IPS DF 6.9 (cell line): Measurements from ENCODE around the gene ZNF853.
A peak's percentile ranks its signal among the peaks of the same experiment; 100 is the strongest.
"Not testable (repeated sequence)": the region's sequence is repeated elsewhere in the genome, so short reads cannot be mapped to it uniquely, and the experiment has no call there.

Experiments
- DNase-seq: peaks from one replicate; pipeline ENCODE4 v3.0.0-alpha.2; 2013; ENCODE audit warnings: low read depth, low spot score
- H3K27ac ChIP-seq: one replicate; pipeline ENCODE4 v1.5.1; 2013; ENCODE audit warnings: low read length, control low read depth
- H3K27me3 ChIP-seq: 2 replicates; pipeline ENCODE4 v1.6.1; 2013; ENCODE audit warnings: mild to moderate bottlenecking, low read length; ENCODE audit not compliant: control insufficient read depth, insufficient read depth
- H3K36me3 ChIP-seq: 2 replicates; pipeline ENCODE4 v1.6.1; 2013; ENCODE audit warnings: low read length; ENCODE audit not compliant: control insufficient read depth, insufficient read depth
- H3K4me1 ChIP-seq: 2 replicates; pipeline ENCODE4 v1.6.1; 2013; ENCODE audit warnings: low read length; ENCODE audit not compliant: control insufficient read depth, insufficient read depth
- H3K4me3 ChIP-seq: 2 replicates; pipeline ENCODE4 v1.5.1; 2013; ENCODE audit warnings: mild to moderate bottlenecking, low read length
- H3K9me3 ChIP-seq: 2 replicates; pipeline ENCODE4 v1.6.1; 2013; ENCODE audit warnings: low read length, inconsistent platforms; ENCODE audit not compliant: control insufficient read depth, insufficient read depth
- WGBS: extraction: QIAGEN DNeasy Blood & Tissue Kit; methylation state at CpG from one replicate; pipeline ENCODE4 v1.1.7; 2013; ENCODE audit warnings: mixed read lengths, missing lambda C conversion rate; ENCODE audit not compliant: insufficient read length, insufficient coverage; 5-methylcytosine and 5-hydroxymethylcytosine counted together

The ZNF853 gene

DNA sequence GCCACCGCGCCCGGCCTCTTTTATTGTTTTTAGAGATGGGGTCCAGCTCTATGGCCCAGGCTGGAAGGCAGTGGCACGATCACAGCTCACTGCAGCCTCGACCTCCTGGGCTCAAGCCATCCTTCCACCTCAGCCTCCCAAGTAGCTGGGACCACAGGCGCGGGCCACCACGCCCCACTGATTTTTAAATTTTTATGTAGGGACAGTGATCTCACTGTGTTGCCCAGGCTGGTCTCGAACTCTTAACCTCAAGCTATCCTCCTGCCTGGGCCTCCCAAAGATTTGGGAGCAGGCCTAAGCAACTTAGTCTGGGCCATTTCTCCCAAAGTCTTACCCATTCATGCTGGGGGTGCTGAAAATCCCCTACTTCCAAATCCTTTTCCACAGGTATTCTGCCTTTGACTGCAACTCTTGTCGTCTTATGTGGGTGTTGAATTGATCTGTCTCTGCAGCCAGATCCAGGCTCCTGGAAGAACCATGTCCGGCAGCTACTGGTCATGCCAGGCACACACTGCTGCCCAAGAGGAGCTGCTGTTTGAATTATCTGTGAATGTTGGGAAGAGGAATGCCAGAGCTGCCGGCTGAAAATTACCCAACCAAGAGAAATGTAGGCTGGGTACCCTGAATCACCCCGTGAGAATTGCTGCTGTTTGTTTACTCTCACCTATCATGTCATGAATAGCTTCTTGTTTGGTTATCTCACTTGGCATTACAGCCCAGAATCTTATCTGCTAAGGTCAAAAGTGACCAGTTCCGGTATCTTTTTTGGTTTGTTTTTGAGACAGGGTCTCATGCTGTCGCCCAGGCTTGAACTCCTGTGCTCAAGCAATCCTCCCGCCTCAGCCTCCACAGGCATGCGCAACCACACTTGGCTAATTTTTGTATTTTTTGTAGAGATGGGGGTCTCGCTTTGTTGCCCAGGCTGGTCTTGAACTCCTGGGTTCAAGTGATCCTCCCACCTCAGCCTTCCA lies 37.0 kb upstream of the ZNF853 start:
- no peak for DNase-seq
- Histone ChIP-seq H3K27me3 (no peaks in the 10 kb centered on the region), H3K4me3 (no peak overlapping the region), H3K9me3 (no peaks in the 10 kb centered on the region), H3K36me3 (peaks cover 13% of the 10 kb centered on the region; the same call in 1 of the 2 replicates), H3K27ac (no peak overlapping the region), H3K4me1 (no peaks in the 10 kb centered on the region)
- WGBS, result no CpG with 5 or more reads among the region's 18 CpGs

DNA sequence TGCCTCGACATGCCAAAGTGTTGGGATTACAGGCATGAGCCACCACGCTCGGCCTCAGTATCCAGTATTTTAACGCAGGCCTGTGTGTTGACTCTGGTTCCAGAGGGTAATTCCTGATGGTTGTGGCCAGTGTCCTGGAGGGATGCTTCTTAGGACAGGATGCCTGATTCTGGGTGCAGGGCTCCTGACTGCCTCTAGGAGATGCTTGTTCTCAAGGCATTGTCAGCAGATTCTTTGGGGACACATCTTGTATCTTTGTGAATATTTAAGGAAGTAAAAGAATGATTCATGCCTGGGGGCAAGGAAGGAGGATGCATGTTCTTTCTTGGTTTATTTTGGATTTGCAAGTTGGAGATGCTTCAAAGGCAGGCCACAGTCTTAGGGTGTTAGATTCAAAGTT lies 36.0 kb upstream of the ZNF853 start:
- DNase-seq, result no peak
- no CpG with 5 or more reads among the region's 4 CpGs for WGBS
- Histone ChIP-seq H3K4me1 (no peaks in the 10 kb centered on the region), H3K4me3 (no peak overlapping the region), H3K36me3 (peaks cover 15% of the 10 kb centered on the region; the same call in 1 of the 2 replicates), H3K27ac (no peak overlapping the region), H3K9me3 (no peaks in the 10 kb centered on the region), H3K27me3 (no peaks in the 10 kb centered on the region)

DNA sequence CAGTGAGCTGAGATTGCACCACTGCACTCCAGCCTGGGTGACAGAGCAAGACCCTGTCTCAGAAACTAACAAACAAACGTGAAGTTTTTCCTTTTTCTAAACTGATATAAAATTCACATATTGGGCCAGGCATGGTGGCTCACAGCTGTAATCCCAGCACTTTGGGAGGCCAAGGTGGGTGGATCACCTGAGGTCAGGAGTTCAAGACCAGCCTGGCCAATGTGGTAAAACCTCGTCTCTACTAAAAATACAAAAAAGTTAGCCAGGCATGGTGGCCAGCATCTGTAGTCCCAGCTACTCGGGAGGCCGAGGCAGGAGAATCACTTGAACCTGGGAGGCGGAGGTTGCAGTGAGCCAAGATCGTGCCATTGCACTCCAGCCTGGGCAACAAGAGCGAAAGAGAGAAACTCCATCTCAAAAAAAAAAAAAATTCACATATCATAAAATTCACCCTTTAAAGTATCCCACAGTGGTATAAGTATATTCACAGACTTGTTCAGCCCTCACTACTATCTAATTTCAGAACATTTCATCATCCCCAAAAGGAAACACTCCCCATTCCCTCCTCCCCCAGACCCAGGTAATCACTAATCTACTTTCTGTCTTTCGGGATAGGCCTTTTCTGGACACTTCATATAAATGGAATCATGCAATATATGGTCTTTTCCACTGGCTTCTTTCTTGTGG lies 29.5 kb upstream of the ZNF853 start:
- H3K27ac ChIP-seq, DNase-seq, H3K4me1 ChIP-seq, H3K9me3 ChIP-seq, H3K27me3 ChIP-seq, H3K36me3 ChIP-seq, H3K4me3 ChIP-seq: not testable (repeated sequence)
- WGBS, result no CpG with 5 or more reads among the region's 8 CpGs

DNA sequence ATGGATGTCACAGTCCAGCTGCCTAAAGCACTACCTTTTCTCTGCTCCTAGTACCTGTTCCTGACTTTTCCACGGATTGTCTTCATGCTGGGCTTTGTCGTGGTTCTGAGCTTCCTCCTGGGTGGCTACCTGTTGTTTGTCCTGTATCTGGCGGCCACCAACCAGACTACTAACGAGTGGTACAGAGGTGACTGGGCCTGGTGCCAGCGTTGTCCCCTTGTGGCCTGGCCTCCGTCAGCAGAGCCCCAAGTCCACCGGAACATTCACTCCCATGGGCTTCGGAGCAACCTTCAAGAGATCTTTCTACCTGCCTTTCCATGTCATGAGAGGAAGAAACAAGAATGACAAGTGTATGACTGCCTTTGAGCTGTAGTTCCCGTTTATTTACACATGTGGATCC lies 26.8 kb upstream of the ZNF853 start:
- Histone ChIP-seq H3K4me3 (no peak overlapping the region), H3K4me1 (peaks cover 3% of the 10 kb centered on the region; the same call in 1 of the 2 replicates), H3K27me3 (no peaks in the 10 kb centered on the region), H3K27ac (no peak overlapping the region), H3K9me3 (no peaks in the 10 kb centered on the region), H3K36me3 (peaks cover under 1% of the 10 kb centered on the region; the same call in 1 of the 2 replicates)
- no peak for DNase-seq
- WGBS, result no CpG with 5 or more reads among the region's 9 CpGs

DNA sequence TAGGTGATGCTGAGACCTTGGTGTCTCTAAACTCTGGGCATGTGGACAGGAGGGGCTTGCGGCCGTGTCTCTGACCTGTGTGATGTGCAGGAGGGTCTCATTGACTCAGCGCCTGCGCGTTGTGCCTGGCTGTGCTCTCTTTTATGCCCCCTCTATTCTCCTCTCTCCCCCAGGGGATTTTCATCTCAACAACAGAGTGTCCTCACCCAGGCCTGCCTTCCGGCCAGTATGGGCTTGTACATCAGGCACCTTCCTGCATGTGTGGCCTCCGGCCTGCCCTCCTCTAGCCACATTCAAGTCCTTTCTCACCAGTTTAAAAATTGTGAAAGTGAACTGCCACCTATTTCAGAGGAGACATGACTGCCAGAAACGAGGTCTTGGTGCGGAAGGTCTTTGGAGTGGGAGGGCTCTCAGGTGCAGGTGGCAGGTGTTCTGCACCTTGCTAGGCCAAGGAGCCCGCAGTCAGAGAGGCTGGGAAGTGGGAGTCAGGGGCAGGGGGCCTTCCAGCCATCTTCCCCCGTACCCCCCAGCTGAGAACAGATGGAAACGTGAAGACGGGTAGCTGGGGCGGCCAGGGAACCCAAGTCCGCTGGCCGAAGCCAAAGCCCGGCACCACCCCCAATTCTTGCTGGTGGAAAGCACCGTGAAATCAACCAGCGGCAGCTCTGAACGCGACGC lies 26.1 kb upstream of the ZNF853 start:
- Histone ChIP-seq H3K27me3 (no peaks in the 10 kb centered on the region), H3K4me1 (peaks cover 3% of the 10 kb centered on the region; the same call in 1 of the 2 replicates), H3K4me3 (peak overlapping the region; percentile 26; the same call in 1 of the 2 replicates), H3K36me3 (no peaks in the 10 kb centered on the region; the same call in 1 of the 2 replicates), H3K9me3 (no peaks in the 10 kb centered on the region), H3K27ac (no peak overlapping the region)
- no peak for DNase-seq
- no CpG with 5 or more reads among the region's 22 CpGs for WGBS

DNA sequence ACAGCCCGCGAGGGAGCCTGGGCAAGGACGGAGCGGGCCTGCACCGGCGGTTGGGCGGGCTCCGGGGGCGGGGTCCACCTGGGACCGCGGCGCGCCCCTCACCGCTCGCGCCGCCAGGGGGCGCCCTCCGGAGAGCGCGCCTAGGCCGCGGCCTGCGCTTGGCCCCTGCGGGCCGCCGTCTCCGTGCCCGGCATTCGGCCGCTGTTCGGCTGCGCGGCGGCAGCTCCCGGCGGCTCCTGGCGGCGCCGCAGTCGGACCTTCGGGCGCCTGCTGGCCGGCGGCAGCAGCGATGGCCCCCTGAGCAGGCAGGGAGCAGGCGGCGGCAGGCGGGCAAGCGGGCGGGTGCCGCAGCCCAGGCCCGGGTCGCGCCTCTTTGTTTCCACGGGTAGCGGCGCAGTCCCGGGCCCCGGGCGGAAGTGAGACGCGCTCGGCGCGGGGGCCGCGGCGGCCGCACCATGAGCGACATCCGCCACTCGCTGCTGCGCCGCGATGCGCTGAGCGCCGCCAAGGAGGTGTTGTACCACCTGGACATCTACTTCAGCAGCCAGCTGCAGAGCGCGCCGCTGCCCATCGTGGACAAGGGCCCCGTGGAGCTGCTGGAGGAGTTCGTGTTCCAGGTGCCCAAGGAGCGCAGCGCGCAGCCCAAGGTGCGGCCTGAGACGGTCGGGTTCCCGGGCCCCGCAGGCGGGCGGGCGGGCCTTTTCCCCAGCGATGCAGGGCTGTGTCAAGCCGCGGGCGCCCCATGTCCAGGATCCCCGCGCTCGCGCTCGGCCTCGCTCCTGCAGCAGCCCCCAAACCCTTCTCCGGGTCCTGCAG lies 25.4 kb upstream of the ZNF853 start, which contains the start of gene INTS15:
Gene INTS15 (plus strand): TSS at position 193 of the 816 bp plus-strand sequence. CDS start 263 bp downstream, at position 456.
- no peaks in the 10 kb centered on the region for H3K27me3 ChIP-seq
- no peaks in the 10 kb centered on the region for H3K9me3 ChIP-seq
- no CpG with 5 or more reads among the region's 107 CpGs for WGBS
- H3K4me3 ChIP-seq, result peak within 1 kb of the TSS; percentile 60
- no peak for DNase-seq
- H3K27ac ChIP-seq, result no peak within 1 kb of the TSS
- H3K4me1 ChIP-seq, result peaks cover 3% of the 10 kb centered on the region; the same call in 1 of the 2 replicates
- no peaks in the 10 kb centered on the region; the same call in none of the 2 replicates for H3K36me3 ChIP-seq

DNA sequence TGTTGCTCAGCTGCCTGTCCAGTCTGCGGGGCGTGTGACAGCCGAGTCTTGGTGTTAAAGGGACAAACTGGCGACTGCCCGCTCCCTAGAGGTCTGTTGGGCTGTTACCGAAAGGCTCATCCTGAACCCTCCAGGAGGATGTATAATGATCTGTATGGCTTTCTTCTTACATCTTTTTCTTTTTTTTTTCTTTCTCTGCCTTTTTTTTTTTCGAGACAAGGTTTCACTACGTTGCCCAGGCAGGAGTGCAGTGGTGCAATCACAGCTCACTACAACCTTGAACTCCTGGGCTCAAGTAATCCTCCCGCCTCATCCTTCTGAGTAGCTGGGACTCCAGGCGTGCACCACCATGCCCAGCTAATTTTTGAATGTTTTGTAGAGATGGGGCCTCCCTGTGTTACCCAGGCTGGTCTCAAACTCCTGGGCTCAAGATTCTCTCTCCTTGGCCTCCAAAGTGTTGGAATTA lies 24.7 kb upstream of the ZNF853 start:
- Histone ChIP-seq H3K36me3 (peaks cover 5% of the 10 kb centered on the region), H3K27me3 (no peaks in the 10 kb centered on the region), H3K27ac (no peak overlapping the region), H3K4me3 (peak overlapping the region; percentile 60), H3K9me3 (no peaks in the 10 kb centered on the region), H3K4me1 (peaks cover 3% of the 10 kb centered on the region; the same call in 1 of the 2 replicates)
- DNase-seq, result no peak
- no CpG with 5 or more reads among the region's 10 CpGs for WGBS

DNA sequence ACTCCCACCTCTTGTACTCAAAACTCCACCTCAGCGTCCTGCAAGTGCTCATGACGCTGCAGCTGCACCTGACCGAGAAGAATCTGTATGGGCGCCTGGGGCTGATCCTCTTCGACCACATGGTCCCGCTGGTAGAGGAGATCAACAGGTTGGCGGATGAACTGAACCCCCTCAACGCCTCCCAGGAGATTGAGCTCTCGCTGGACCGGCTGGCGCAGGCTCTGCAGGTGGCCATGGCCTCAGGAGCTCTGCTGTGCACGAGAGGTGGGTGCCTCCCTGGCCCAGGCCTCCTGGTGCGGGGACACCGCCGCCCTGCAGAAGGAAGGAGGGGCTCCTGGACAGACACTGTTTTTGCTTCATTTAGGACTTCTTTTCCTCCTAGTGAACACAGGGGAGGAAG lies 15.3 kb upstream of the ZNF853 start:
- DNase-seq, result no peak
- H3K9me3 ChIP-seq, result no peaks in the 10 kb centered on the region
- peaks cover 20% of the 10 kb centered on the region for H3K36me3 ChIP-seq
- H3K27ac ChIP-seq, result no peak overlapping the region
- WGBS, result no CpG with 5 or more reads among the region's 15 CpGs
- H3K4me3 ChIP-seq, result no peak overlapping the region
- no peaks in the 10 kb centered on the region for H3K4me1 ChIP-seq
- no peaks in the 10 kb centered on the region for H3K27me3 ChIP-seq

DNA sequence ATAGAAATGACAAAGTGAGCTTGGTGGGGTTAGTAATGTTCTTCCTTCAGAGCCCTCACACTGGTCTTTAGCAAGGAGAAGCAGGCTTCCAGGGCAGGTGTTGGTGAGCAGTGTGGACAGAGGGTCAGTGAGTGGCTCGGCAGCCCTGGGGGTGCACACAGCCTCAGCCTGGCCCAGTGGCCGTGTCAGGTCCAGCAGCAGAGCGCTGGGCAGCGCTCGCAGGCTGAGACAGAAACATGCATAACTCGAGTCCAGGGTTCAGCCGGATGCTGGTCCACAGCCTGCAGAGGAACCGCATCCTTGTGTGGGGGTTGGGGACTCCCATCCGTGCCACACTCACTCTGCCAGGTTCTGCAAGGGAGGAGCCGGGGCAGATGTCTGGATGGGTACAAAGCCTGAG lies 11.0 kb upstream of the ZNF853 start:
- DNase-seq, result no peak
- no peaks in the 10 kb centered on the region for H3K4me1 ChIP-seq
- H3K27ac ChIP-seq, result no peak overlapping the region
- H3K27me3 ChIP-seq, result no peaks in the 10 kb centered on the region
- peaks cover 7% of the 10 kb centered on the region; the same call in 1 of the 2 replicates for H3K36me3 ChIP-seq
- no peaks in the 10 kb centered on the region for H3K9me3 ChIP-seq
- WGBS, result no CpG with 5 or more reads among the region's 10 CpGs
- no peak overlapping the region for H3K4me3 ChIP-seq
